ENCODE data around the gene RSL1D1. TPM values are rescaled to one million over a fixed set of nuclear protein-coding genes. Genes with fewer than 3 reads are reported as not detected.

The RSL1D1 gene
- total RNA-seq, 2 experiments from 2014 or later: 224 to 237 TPM

DNA sequence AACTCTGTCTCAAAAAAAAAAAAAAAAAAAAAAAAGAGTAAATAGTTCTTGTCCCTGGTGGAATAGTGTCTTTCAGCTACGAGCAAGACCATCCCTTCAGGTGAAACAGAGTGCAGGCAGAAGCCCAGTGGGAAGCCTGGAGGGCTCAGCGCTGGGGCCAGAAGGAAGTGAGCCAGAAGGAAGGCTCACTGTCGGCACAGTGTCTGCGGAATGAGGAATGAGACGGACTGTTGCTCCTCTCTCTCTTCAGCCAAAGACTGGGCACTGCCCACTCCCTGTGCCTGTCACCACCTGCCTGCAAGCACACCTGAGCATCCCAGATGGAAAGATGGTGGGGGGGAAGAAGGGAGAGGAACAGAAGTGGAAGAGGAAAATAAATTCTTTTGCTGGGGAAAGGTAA is 7.5 kb downstream of the RSL1D1 start:
- Histone ChIP-seq H3K4me3 (ENCODE audit: low read length) (no peak overlapping the region), H3K27ac (ENCODE audit: low read depth in 1 of 2, low read length in 2 of 2) (no peak overlapping the region), H3K9me3 (ENCODE audit: control insufficient read depth in 1 of 2, insufficient read depth in 1 of 2, low read length in 2 of 2) (no peaks in the 10 kb centered on the region), H3K27me3 (ENCODE audit: control insufficient read depth in 1 of 2, insufficient read depth in 2 of 2, low read length in 2 of 2) (no peaks in the 10 kb centered on the region), H3K4me1 (ENCODE audit: insufficient read depth, low read length) (peaks cover 6% of the 10 kb centered on the region), H3K36me3 (ENCODE audit: insufficient read depth, low read length) (peaks cover 87% of the 10 kb centered on the region)
- ChIA-PET CTCF (no interaction called here), POLR2A (no interaction called here)
- peaks cover 86% of the 10 kb centered on the region for H3K36me3 Mint-ChIP-seq (ENCODE audit: low read depth)
- ATAC-seq (ENCODE audit: poor library complexity) (no peak), DNase-seq (no peak)
- no peaks in the 10 kb centered on the region for H3K27me3 Mint-ChIP-seq
- no peaks in the 10 kb centered on the region for H3K9me3 Mint-ChIP-seq
- no peak overlapping the region for H3K4me3 Mint-ChIP-seq
- no peak for TF ChIP-seq CTCF (IDR thresholded peaks at IDR 0.05)
- no peak overlapping the region for H3K27ac Mint-ChIP-seq
- peaks cover 28% of the 10 kb centered on the region for H3K4me1 Mint-ChIP-seq (ENCODE audit: low read depth)
- intact Hi-C loops (cut with DNase I, micrococcal nuclease): no loop called here

- Histone ChIP-seq H3K9me3 (ENCODE audit: control insufficient read depth in 1 of 2, insufficient read depth in 1 of 2, low read length in 2 of 2) (no peaks in the 10 kb centered on the region), H3K4me3 (ENCODE audit: low read length) (no peak overlapping the region), H3K4me1 (ENCODE audit: insufficient read depth, low read length) (peaks cover 5% of the 10 kb centered on the region), H3K36me3 (ENCODE audit: insufficient read depth, low read length) (peaks cover 87% of the 10 kb centered on the region), H3K27ac (ENCODE audit: low read depth in 1 of 2, low read length in 2 of 2) (no peak overlapping the region), H3K27me3 (ENCODE audit: control insufficient read depth in 1 of 2, insufficient read depth in 2 of 2, low read length in 2 of 2) (no peaks in the 10 kb centered on the region)
- intact Hi-C loops (cut with DNase I, micrococcal nuclease): no loop called here
- Mint-ChIP-seq H3K4me3 (no peak overlapping the region), H3K9me3 (no peaks in the 10 kb centered on the region), H3K27me3 (no peaks in the 10 kb centered on the region), H3K27ac (no peak overlapping the region), H3K4me1 (ENCODE audit: low read depth) (peaks cover 24% of the 10 kb centered on the region), H3K36me3 (ENCODE audit: low read depth) (peaks cover 88% of the 10 kb centered on the region)
- ATAC-seq (ENCODE audit: poor library complexity) (no peak), DNase-seq (no peak)
- no peak for TF ChIP-seq CTCF (IDR thresholded peaks at IDR 0.05)
- CTCF ChIA-PET: no interaction called here
- POLR2A ChIA-PET: no interaction called here
Observed at GRCh38 chr16:11843206-11843605, 8.1 kb downstream of the RSL1D1 start.

GRCh38 chr16:11841026-11841425 is 10.3 kb downstream of the RSL1D1 start:
- no peak overlapping the region for H3K4me3 ChIP-seq (ENCODE audit: low read length)
- no peaks in the 10 kb centered on the region for H3K27me3 ChIP-seq (ENCODE audit: control insufficient read depth in 1 of 2, insufficient read depth in 2 of 2, low read length in 2 of 2)
- POLR2A ChIA-PET: no interaction called here
- no peak overlapping the region for H3K27ac ChIP-seq (ENCODE audit: low read depth in 1 of 2, low read length in 2 of 2)
- Mint-ChIP-seq H3K27me3 (no peaks in the 10 kb centered on the region), H3K27ac (no peak overlapping the region), H3K9me3 (no peaks in the 10 kb centered on the region), H3K4me1 (ENCODE audit: low read depth) (peaks cover 7% of the 10 kb centered on the region), H3K4me3 (no peak overlapping the region), H3K36me3 (ENCODE audit: low read depth) (peaks cover 89% of the 10 kb centered on the region)
- CTCF ChIA-PET: no interaction called here
- ATAC-seq (ENCODE audit: poor library complexity) (no peak), DNase-seq (no peak)
- intact Hi-C loops (cut with DNase I, micrococcal nuclease): no loop called here
- peaks cover 89% of the 10 kb centered on the region for H3K36me3 ChIP-seq (ENCODE audit: insufficient read depth, low read length)
- H3K4me1 ChIP-seq (ENCODE audit: insufficient read depth, low read length): peaks cover 5% of the 10 kb centered on the region
- no peak for TF ChIP-seq CTCF (IDR thresholded peaks at IDR 0.05)
- no peaks in the 10 kb centered on the region for H3K9me3 ChIP-seq (ENCODE audit: control insufficient read depth in 1 of 2, insufficient read depth in 1 of 2, low read length in 2 of 2)
